Heart left ventricle (tissue), 13 donors: ENCODE data around the gene NCOA3.

ENCODE experiments used
- CTCF ChIP-seq, 12 donors: fragments of 200-600 bp; sonication (generic) in 4 of 12; IDR thresholded peaks; one replicate each; pipeline versions ENCODE4 v1.5.0 to v1.8.0; 2018 to 2022; ENCODE audit warnings: antibody characterized with exemption in 12 of 12, mild to moderate bottlenecking in 5 of 12
- POLR2A ChIP-seq, 2 donors: fragments of 450-650 bp; IDR thresholded peaks; one replicate each; pipeline ENCODE4 v1.6.1; 2017; ENCODE audit warnings: antibody characterized with exemption in 2 of 2, mild to moderate bottlenecking in 2 of 2, moderate library complexity in 2 of 2
- donor health status: ischemic (EF 13 %, LVEDD 7.1; RV severe dilation, severe dysfunction).
- donor health status: DM: no; HTN: yes; CAD: no.
- donor health status: DM: no; HTN: no; CAD: no.
- donor health status: ischemic (EF 25% LVEDD 6.9; RV normal size, moderate dysfunction).
- donor health status: ischemic (EF 25% LVEDD 5.7; RV mildly dilated, moderate dysfunction).
- donor health status: ischemic (EF 35%, LVEDD 5.7; RV mildly dilated, moderate dysfunction).
- donor health status: nonischemic (EF 11% LVEDD 7.7; RV severe dilation, severe dysfunction).
- donor health status: DM: yes; HTN: yes; CAD: no.
- donor health status: PGD.
- donor health status: ischemic (EF 29% LVEDD 5.4; RV normal size, mild dysfunction).
- donor health status: nonischemic (EF 23%, LVEDD 6.1; RV moderate dilation, normal function).

- TF ChIP-seq CTCF (IDR thresholded peaks at IDR 0.05) (no peak), POLR2A (IDR thresholded peaks at IDR 0.05) (no peak)
Observed at GRCh38 chr20:47573559-47573958, 71.9 kb downstream of the NCOA3 start.
